CD4-positive, alpha-beta T cell treated with Interferon alpha-2 for 1 hour (primary cell): ENCODE results near the gene CYP27C1.

Experiments used
- DNase-seq, 2 donors: peaks; one replicate each; pipeline ENCODE4 v3.0.0-alpha.2; 2020 to 2022

CYP27C1 gene

GRCh38 chr2:127191331-127192219 is 28.5 kb downstream of the CYP27C1 start:
- DNase-seq, result no peak

GRCh38 chr2:127188797-127189196 is 31.3 kb downstream of the CYP27C1 start:
- no peak for DNase-seq

- no peak for DNase-seq
Measured at GRCh38 chr2:127187831-127188230, 32.3 kb downstream of the CYP27C1 start.

DNA sequence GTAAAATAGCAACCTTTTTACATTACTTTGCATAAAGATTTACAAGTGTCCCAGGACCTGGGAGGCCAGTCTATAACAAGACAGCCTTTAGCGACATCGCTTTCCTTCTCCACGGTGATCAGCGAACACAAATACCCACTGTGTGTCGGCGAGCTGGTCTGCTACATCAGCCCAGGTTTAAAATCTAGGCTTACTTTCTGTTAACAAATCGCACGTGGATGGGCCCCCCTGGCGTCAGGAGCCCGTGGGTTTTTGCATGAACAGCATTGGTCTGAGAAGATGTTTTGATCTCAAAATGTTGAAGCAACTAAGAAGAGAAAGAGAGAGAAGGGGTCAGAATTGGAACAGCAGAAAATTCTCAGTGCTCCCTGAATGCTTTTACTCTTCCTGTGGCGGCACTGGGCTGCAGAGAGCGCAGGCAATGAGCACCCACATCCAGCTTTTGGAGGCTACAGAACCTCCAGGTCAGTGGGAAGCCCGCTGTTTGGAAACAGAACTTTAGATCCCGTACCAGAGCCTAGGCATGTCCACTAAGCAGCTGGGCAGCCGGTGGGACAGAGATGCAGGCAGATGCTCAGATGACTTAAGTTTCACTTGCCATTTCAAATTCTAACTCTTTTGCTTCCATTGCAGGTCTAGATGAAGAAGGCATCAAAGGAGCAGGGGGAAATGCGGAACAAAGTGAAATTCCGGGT is 32.9 kb downstream of the CYP27C1 start:
- no peak for DNase-seq

DNA sequence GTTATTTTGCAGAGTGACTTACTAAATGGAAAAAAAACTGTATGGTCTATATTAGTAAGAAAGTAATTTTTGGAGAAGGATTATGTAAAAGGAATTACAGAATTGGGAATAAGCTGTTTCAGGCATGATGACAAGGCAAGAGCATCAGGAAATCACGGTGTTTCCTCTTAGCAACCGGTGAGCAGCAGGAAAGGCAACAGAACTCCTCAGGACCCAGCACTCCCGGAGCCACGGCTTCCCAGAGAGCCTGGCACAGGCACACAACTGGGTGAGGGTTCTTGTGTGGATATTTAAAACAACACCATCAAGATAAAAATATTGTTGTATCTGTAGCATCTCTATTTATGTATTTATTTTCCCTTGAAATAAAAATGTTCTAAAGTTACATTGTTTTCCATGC is 34.4 kb downstream of the CYP27C1 start:
- no peak for DNase-seq

DNA sequence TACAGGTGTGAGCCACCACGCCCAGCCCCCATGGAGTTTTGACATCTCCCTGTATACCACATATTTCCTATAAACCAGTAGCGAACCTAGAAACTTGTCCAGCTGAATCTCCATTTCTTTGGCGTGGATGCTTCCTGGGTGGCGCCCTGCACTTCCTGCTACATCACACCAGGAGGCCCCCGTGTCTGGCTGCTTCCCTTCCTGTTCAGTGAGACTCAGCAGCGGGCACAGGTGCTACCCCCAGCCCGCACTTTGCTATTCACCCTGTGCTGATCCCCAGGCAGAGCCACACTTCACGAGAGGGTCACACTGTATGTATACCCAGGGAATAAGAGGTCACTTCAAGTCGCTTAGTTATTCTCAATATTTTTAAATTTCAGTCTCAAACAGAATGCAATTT is 35.0 kb downstream of the CYP27C1 start:
- DNase-seq, result peak in 1 of 2 donors; percentile 3

- DNase-seq, result no peak
Measured at GRCh38 chr2:127183771-127184170, 36.3 kb downstream of the CYP27C1 start.

- DNase-seq, result no peak
Measured at GRCh38 chr2:127182626-127183458, 37.3 kb downstream of the CYP27C1 start.

- no peak for DNase-seq
Measured at GRCh38 chr2:127181851-127182250, 38.2 kb downstream of the CYP27C1 start.

DNA sequence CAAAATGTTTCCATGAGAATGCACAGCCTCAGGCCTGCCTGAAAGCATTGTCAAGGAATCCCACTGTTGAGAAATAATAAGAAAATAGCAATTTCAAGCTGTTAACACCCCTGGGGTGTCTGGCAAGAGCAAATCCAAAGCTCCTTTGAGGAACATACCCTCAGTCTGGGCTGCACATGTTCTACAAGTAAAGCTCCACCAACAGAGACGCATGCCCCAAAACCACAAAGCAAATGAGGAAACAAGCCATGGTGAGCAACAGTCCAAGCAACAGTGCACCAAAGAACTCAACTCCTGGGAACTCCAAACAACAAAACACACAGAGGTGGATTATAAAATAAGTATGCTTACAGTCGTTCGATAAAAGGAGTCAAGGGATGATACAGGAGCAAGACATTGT is 40.3 kb downstream of the CYP27C1 start:
- no peak for DNase-seq

GRCh38 chr2:127177617-127178263 is 42.4 kb downstream of the CYP27C1 start:
- no peak for DNase-seq

DNA sequence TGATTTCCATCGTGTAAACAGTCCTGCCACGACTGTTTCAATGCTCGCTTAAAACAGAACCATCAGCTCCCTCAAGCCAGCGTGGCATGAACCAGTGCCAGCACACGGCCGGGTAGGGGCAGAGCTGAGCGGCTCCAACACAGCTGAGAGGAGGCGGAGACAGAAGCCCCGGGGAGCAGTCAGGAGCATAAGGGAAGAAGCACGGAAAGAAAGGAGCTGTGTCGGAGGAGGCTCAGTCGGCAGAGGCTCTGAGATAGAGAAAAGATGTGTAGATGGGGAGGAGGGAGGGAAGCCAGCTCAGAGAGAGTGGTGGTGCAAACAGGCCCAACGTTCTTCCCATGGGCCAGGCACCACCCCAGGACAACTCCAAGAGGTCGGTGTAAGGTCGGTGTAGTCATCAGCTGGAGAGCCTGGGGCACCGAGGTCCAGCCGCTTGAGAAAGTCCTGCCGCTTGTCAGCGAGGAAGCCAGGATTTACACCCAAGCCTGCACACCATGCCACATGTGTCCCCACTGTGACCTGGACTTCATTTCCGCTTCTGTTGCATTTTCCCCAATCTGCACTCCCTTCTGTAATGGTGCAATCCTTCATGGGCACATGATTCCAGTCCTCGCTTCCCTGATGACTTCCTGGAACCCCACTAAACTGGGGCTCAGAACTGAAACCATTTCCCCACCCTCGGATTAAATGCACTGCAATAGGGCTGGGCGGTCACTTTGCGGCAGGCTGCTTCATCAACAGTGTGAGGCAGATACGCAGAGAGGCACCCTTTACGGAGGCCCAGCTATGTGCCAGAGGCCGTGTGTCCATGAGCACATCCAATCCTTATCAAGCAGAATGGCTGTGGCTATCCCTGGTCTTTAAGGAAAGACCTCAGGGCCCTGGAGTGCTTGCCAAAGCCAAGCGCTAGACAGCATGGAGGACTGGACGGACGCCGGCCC is 43.5 kb downstream of the CYP27C1 start:
- peak in 1 of 2 donors; percentile 49 for DNase-seq

DNA sequence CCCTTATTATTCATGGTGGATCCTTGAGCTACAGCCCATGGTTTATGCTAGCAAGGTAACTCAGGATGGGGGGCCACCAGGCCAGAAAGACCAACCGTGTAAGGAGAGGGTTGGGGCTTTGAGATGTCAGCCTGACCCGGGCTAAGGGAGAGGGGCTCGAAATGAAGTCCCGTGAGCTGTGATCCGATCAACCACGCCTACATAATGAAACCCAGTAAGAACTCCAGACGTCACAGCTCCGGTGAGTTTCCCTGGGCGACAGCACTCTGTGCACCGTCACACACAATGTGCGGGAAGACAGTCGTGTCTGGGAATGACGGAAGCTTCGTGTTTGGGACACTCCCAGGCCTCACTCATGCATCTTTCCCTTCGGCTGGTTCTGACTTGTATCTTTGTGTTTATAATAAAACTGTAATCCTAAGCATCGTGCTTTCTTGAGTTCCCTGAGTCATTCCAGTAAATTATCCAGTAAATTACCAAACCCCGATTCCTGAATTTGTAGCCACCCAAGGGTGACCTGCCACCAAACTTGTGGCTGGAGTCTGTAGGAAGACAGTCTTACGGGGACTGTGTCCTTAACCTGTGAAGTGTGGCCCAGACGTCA is 44.2 kb downstream of the CYP27C1 start:
- no peak for DNase-seq

DNA sequence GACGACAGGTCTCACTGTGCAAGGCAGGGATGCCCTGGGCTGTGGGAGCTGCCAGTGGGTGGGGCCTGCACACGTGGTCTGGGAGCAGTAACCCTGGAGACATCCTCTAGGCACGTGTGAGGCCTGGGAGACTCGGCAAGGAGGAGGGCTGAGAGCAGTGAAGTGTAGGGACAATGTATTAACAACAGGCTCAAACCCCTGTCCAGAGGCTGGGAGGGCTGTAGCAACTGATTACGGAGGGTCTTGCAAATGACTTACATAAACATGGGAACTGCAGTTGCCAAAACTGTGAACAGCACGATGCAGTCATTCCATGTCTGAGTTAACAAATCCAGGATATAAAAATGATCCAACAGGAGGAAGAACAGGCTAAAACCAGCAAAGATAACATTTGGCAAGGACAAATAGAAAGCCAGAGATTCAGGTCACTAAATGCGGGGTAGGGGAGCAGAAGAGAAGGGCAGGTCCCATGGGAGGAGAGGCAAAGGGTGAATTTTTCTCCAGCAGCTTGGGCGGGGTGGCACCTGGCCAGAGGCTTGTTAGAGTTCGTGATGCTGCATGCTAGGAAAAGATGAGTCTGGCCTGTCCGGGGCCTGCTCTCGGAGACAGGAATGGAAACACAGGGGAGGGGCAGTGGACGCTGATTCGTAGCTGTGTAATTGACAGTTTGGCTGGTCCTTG is 44.9 kb downstream of the CYP27C1 start:
- DNase-seq, result no peak

GRCh38 chr2:127174640-127175039 is 45.5 kb downstream of the CYP27C1 start:
- no peak for DNase-seq

- DNase-seq, result no peak
Measured at GRCh38 chr2:127174136-127174535, 46.0 kb downstream of the CYP27C1 start.

GRCh38 chr2:127173057-127173456 is 47.0 kb downstream of the CYP27C1 start:
- DNase-seq, result no peak

DNA sequence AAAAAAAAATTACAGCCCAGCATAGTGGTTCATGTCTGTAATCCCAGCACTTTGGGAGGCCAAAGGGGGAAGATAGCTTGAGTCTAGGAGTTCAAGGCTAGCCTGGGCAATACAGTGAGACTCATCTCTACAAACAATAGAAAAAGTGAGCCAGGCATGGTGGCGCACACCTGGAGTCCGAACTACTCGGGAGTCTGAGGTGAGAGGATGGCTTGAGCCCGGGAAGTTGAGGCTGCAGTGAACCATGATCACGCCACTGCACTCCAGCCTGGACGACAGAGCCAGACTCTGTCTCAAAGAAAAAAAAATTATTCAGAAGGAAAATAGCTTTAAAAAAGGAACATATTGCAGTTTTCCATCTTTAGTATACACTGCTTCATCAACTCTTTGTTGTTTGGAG is 47.8 kb downstream of the CYP27C1 start:
- DNase-seq, result no peak

- DNase-seq, result no peak
Measured at GRCh38 chr2:127170452-127171197, 49.5 kb downstream of the CYP27C1 start.

DNA sequence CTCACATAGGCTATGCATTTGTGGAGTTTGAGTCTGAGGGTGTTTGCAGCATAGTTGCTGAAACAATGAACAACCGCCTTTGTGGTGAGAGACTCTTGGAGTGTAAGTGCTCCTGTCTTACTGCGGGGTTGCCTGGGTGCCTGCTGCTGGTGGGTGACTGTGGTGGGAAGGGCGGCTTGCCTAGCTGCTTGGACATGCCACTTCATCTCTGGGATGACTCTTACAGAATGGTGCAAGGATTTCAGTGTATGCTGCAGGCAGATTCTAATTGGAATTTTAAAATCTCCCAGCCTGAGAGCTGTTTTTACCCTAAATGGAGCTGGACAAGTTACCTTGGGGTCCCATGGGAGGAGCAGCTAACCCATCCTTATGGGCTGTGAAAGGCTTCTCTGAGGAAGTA is 50.1 kb downstream of the CYP27C1 start:
- no peak for DNase-seq
